Stomach smooth muscle (tissue), 2 donors: Measurements from ENCODE around the gene BORCS8.

Experiments
- H3K27ac ChIP-seq: one replicate; pipeline ENCODE4 v1.7.0; 2013; ENCODE audit warnings: mild to moderate bottlenecking, low read length, inconsistent platforms
- H3K27me3 ChIP-seq, 2 donors: one replicate each; pipeline ENCODE4 v1.7.0; 2013; ENCODE audit warnings: low read length in 2 of 2; ENCODE audit not compliant: insufficient read depth in 2 of 2, control insufficient read depth in 1 of 2
- H3K36me3 ChIP-seq, 2 donors: one replicate each; pipeline ENCODE4 v1.7.0; 2013; ENCODE audit warnings: low read length in 2 of 2; ENCODE audit not compliant: control insufficient read depth in 2 of 2, insufficient read depth in 2 of 2
- H3K4me1 ChIP-seq: one replicate; pipeline ENCODE4 v1.7.0; 2013; ENCODE audit warnings: low read length; ENCODE audit not compliant: control insufficient read depth, insufficient read depth
- H3K4me3 ChIP-seq, 2 donors: one replicate each; pipeline ENCODE4 v1.7.0; 2013; ENCODE audit warnings: low read length in 2 of 2
- H3K9ac ChIP-seq, 2 donors: one replicate each; pipeline ENCODE4 v1.7.0; 2013; ENCODE audit warnings: low read length in 2 of 2, mild to moderate bottlenecking in 1 of 2
- H3K9me3 ChIP-seq, 2 donors: one replicate each; pipeline ENCODE4 v1.7.0; 2013; ENCODE audit warnings: low read length in 2 of 2; ENCODE audit not compliant: control insufficient read depth in 2 of 2
- donor health status: healthy.
- donor health status: Pancreatic carcinoma.

BORCS8 gene

DNA sequence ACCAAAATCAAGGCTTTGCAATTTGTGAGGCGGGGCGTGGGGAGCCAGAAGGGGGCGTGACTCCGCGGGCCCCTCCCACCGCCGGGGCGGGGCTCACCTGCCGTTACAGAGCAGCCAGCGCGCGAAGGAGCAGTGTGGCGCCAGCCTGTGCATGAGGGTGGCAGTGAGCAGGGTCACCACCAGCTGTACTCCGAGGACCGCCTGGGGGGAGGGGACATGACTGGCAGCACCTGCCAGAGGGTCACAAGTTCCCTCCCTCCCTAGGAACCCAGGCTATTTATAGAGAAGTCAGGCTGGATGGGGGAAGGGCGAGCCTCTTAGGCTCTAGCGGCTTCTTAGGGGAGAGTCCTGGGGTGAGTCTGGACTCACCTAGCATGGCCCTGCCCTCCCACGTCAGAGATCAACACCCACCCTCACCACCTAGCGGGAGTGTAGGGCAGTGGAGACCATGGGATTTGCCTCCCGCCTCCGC lies 57.2 kb downstream of the BORCS8 start:
- Histone ChIP-seq H3K9me3 (peaks cover 0 to 11% of the 10 kb centered on the region in 2 donors), H3K9ac (no peak overlapping the region), H3K27me3 (no peaks in the 10 kb centered on the region), H3K4me3 (peak overlapping the region in 1 of 2 donors; percentile 29), H3K4me1 (peaks cover 17% of the 10 kb centered on the region), H3K27ac (no peak overlapping the region), H3K36me3 (peaks cover 3 to 6% of the 10 kb centered on the region in 2 donors)

DNA sequence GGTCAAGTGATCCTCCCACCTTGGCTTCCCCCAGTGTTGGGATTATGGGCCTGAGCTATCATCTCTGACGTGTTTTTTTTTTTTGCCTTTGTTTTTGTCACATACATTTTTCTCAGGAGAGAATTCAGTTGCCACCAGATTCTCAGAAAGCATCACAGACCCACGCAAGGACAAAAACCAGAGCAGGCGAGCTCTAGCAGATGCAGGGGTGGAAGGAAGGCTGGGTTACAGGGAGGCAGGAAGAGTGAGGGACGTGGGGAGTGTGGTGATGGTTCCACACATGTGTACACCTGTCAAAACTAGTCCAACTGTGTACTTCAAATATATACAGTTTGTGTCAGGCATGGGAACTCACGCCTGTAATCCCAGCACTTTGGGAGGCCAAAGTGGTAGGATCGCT lies 58.0 kb downstream of the BORCS8 start:
- Histone ChIP-seq H3K36me3 (peaks cover 3 to 6% of the 10 kb centered on the region in 2 donors), H3K9ac (no peak overlapping the region), H3K4me3 (no peak overlapping the region), H3K27ac (no peak overlapping the region), H3K9me3 (peaks cover 0 to 11% of the 10 kb centered on the region in 2 donors), H3K4me1 (peaks cover 17% of the 10 kb centered on the region), H3K27me3 (no peaks in the 10 kb centered on the region)

DNA sequence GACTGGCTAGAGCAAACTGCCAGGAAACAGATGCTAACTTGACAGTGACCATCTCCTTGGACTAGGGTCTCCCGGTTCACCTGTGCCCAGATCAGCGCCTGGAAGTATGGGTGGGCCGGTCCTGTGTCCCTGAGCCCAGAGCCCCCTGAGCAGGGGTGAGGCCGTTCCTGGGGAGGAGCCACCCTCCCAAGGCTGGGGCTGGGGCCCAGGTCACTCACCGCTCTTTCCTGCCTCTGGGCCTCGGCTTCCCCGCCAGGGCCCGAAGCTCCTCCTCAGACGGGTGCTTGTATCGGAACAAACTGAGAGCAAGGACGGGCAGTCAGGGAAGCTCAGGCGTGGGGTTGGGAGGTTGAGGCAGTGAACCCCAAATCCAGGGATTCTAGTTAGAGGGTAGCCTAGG lies 59.0 kb downstream of the BORCS8 start:
- Histone ChIP-seq H3K4me1 (peaks cover 14% of the 10 kb centered on the region), H3K36me3 (peaks cover 3 to 6% of the 10 kb centered on the region in 2 donors), H3K9me3 (peaks cover 0 to 11% of the 10 kb centered on the region in 2 donors), H3K27ac (no peak overlapping the region), H3K9ac (no peak overlapping the region), H3K4me3 (no peak overlapping the region), H3K27me3 (no peaks in the 10 kb centered on the region)

DNA sequence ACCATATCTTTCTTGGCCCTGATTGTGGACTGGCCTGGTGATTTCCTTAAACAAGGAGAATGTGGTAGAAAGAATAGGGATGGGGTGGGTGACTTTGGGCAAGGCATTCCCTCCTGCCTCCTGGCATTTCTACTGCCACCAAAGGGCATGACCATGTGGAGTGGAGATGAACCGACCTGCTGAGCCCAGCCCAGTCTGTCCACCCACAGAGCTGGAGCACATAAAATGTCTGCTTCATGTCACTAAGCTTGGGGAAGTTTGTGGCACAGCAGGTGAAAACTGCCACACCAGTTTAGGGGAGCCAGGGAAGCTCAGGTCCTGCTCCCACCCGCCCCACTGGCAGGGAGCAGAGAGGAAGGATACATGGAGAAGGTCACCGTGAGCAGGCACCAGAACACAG lies 60.0 kb downstream of the BORCS8 start:
- Histone ChIP-seq H3K27ac (no peak overlapping the region), H3K27me3 (no peaks in the 10 kb centered on the region), H3K9ac (no peak overlapping the region), H3K4me3 (no peak overlapping the region), H3K4me1 (peaks cover 5% of the 10 kb centered on the region), H3K9me3 (peaks cover 0 to 11% of the 10 kb centered on the region in 2 donors), H3K36me3 (peaks cover 3 to 6% of the 10 kb centered on the region in 2 donors)
